Hematopoietic multipotent progenitor cell treated with erythropoietin and hydrocortisone succinate and interleukin-3 and kit ligand, for 4 days (in vitro differentiated cells): ENCODE results near the gene ERC1.
A peak's percentile ranks its signal among the peaks of the same experiment; 100 is the strongest.
"Not testable (repeated sequence)": the region's sequence is repeated elsewhere in the genome, so short reads cannot be mapped to it uniquely, and the experiment has no call there.

Experiments
- DNase-seq: peaks from one replicate; pipeline ENCODE4 v3.0.0-alpha.2; 2015

The ERC1 gene

GRCh38 chr12:1293901-1294300, 302.9 kb downstream of the ERC1 start:
- no peak for DNase-seq

- DNase-seq = no peak
Measured at GRCh38 chr12:1297206-1297605, 306.2 kb downstream of the ERC1 start.

- DNase-seq = no peak
Measured at GRCh38 chr12:1297639-1298175, 306.7 kb downstream of the ERC1 start.

DNA sequence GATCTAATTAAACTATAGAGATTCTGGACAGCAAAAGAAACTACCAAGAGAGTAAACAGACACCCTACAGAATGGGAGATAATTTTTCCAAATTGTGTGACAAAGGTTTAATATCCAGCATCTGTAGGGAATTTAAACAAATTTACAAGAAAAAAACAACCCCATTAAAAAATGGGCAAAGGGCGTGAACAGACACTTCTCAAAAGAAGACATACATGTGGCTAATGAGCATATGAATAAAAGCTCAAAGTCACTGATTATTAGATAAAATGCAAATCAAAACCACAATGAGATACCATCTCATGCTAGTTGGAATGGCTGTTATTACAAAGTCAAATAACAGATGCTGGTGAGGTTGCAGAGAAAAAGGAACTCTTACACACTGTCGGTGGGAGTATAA, 309.4 kb downstream of the ERC1 start:
- DNase-seq = peak; percentile 32

DNA sequence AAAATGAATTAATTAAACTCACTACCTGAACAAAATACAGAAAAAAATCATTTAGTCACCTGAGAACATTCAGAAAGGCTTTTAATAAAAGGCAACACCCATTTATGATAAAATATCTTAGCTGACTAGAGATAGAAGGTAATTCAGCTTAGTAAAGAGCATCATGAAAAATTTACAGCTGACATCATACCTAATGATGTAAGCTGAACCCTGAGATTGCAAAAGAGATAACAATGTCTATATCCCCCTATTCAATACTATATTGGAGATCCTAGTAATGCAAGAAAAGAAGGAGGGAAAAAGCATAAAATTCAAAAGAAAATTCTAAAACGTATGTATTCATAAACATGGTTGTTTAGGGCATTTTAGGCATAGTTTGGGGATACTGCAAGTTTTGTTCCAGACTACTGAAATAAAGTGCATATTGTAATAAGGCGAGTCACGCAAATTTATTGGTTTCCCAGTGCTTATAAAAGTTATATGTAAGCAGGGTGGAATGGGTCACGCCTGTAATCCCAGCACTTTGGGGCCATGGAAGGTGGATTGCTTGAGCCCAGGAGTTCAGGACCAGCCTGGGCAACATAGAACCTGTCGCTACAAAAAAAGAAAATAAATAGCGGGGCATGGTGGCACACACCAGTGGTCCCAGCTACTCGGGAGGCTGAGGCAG, 311.3 kb downstream of the ERC1 start:
- DNase-seq = no peak

- no peak for DNase-seq
Measured at GRCh38 chr12:1305063-1305434, 314.0 kb downstream of the ERC1 start.

GRCh38 chr12:1305791-1306500, 314.9 kb downstream of the ERC1 start:
- peak; percentile 73 for DNase-seq

DNA sequence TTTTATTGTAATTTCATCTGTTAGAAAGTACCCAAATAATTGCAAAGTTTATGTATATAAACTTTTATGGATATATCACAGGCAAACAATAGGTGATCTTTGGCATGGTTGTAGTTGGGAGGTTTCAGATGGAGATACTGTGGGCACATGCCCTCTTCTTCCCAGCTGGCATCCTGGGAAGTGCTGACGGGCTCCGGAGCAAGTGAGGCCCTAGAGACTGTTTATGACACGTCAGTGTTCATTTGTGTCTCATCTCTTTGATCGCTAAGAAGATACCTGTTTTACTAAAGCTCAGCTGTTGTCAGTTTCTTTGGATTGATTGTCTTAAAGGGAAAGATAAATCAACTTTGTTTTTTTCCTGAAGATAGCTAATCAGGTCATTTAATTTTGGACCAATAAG, 315.8 kb downstream of the ERC1 start:
- no peak for DNase-seq

DNA sequence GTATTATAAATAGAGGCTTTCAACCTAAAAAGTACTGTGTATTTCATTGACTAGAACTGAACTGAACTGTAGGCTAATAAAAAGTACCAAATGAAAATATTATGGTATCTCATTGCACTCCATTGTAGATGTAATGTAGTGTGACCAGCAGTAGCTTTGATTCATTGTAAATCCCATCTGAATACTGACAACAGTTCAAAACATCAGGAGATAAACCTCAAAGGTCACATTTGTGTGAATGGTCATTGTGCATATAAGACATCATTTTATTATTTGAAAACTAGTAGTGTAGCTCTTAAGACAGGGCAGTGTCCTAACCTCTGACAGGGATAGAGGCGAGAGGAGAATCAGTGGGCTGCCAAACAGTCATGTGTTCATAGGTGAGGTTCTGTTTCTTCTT, 316.8 kb downstream of the ERC1 start:
- no peak for DNase-seq

DNA sequence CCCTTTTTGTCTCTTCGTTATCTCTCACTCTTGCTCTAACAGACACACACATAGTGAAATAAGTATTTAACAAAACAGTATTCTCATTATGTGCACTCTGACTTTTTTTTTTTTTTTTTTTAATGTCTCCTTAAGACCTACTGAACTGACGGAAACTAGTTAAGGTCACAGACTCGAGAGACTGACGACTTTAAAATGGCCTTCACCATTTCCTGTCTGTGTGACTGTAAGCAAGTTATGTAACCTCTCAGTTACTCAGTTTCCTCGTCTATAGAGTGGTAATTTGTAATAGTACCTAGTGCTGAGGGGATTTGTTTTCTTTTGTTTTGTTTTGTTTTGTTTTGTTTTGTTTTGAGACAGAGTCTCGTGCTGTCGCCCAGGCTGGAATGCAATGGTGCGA, 318.6 kb downstream of the ERC1 start:
- no peak for DNase-seq

- no peak for DNase-seq
Measured at GRCh38 chr12:1310653-1311052, 319.6 kb downstream of the ERC1 start.

- no peak for DNase-seq
Measured at GRCh38 chr12:1311145-1311544, 320.1 kb downstream of the ERC1 start.

- no peak for DNase-seq
Measured at GRCh38 chr12:1313906-1314305, 322.9 kb downstream of the ERC1 start.

DNA sequence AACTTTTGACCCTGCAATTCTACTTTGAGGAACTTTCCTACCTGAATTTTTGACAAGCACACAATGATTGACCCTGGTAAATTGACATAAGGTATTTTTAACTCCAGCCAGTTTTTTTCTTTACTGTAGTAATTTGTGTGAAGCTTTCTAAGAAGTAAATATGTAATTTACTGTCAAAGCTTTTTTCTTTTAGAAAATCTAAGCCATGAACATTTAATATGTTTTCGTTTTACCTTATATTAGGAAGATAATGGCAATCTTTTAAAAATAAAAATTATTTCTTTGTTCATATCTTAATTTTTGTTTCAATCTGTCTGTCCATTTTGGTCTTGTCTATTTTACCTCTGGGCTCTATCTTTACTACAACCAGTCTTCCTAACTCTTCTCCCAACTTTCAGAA, 323.5 kb downstream of the ERC1 start:
- no peak for DNase-seq

GRCh38 chr12:1316991-1317390, 326.0 kb downstream of the ERC1 start:
- DNase-seq = not testable (repeated sequence)

DNA sequence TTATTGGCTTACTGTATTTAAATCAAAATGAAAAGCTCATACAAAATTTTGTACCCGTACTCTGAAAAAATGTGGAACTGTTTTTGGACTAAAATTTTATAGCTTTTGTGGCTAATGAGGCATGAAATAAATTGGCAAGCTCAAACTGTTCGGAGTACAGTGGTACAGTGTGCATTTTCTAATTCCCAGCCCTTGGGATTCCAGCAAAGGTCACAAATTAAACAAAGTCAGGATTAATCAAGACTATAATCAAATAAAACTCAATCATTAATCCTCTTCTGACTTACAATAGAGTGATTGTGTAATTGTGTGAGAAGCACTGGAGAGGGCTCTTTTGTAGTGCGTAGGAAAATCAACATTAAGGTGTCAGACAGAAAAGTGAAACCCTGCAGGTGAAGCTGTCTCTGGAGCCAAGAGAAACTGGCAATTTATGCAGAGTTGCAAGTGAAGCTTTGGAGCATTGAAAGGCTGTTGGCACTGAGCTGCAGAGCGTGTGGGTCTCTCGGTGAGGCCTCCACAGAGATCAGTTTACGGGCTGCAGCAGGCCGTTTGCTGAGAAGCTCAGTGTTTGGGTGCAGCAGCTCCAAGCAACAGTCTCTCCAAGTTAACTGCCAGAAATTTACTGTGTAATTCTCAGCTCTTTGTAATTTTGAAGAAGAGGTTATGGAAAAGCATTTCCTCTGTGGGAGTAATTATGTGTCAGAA, 327.5 kb downstream of the ERC1 start:
- no peak for DNase-seq

DNA sequence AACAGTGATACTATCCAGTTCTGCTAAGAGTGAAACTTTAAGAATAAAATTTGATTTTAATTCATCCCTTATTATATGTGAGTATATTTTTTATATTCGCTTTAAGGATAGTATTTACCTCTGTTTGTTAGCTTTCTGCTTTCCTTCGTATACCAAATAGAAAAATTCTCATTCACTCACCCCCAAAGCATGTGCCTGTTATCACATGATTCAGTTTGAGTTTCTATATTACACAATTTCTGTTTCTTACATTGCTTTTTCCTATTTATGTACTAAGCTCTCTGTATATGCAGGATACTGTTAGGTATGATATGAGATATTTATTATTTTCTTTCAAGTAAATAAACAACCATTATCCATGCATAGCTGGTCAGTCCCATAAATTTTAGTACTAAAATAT, 328.2 kb downstream of the ERC1 start:
- no peak for DNase-seq

- no peak for DNase-seq
Measured at GRCh38 chr12:1320021-1320420, 329.0 kb downstream of the ERC1 start.

- no peak for DNase-seq
Measured at GRCh38 chr12:1322821-1323220, 331.8 kb downstream of the ERC1 start.

DNA sequence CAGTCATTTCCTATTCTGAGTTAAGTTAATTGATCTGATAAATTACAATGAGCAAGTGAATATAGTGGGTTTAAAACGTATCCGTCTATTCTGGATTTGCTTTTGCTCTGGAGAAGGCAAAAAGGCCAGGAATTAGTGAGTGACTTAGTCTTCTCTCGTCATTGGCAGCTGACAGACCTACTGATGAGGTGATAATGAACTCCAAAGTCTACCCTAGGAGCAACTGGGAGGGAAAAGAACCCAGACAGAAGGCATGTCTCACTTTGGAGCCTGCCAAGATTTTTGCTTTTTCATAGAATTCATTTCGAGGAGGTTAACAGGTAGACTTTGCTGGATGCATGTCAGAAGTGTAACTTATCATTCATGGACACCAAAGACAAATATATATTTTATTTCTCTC, 333.1 kb downstream of the ERC1 start:
- DNase-seq = no peak

- DNase-seq = peak; percentile 72
Measured at GRCh38 chr12:1324910-1325309, 333.9 kb downstream of the ERC1 start.

DNA sequence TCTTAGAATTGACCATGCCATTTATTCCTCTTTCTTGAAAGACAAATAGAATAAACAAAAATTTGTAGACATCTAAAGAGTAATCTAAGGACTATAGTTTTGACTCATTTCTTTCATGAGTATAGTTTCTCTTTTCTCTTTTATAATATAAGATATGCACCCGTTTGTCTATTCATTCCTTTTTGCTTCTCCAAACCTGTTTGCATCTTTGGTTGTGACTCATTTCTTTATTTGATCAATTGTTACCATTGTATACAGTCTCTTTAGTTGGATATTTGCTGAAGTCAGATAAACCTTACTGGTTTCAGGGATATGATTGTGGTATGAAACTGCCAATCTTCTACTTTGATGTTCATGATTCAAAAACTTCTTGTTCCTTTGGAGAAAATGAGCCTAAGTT, 334.6 kb downstream of the ERC1 start:
- DNase-seq = no peak

DNA sequence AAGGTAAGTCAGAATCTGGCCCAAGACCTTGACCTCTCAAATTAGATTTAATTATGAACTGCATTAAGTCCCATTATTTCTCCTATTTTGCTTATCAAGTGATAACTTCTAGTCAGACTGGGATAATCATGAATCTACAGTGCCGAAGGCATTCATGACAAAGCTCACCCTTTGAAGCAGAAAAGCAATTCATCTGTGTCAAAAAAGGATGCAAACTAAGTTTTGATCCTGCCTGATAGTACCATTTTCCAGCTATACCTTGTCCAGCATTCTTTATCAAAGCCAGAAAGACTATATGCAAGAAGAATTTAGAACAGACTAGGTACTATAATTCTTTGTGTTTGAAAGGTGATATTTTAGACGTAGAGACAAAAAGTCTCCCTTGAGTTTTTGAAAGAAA, 335.2 kb downstream of the ERC1 start:
- DNase-seq = no peak

DNA sequence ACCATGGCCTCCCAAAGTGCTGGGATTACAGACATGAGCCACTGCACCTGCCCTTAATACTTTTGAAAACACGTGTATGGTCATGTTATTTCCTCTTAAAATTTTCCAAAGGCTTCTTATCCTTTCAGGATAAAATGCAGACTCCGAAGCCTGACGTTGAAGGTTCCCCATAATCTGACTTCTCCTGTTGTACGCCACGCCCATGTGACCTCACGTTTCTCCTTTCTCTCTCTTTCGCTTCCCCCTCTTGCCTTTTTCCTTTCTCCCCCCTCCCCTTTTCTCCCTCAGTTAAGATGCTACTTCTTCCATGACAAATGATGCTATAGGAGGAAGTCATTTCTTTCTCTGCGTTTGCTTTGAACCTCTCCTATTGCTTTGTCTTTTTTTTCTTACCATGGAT, 337.4 kb downstream of the ERC1 start:
- no peak for DNase-seq
